LNCaP clone FGC (cell line): ENCODE data around the gene CPD.
A peak's percentile ranks its signal among the peaks of the same experiment; 100 is the strongest.
"Not testable (repeated sequence)": the region's sequence is repeated elsewhere in the genome, so short reads cannot be mapped to it uniquely, and the experiment has no call there.

Source experiments
- DNase-seq: peaks from one replicate; pipeline ENCODE4 v3.0.0-alpha.2; 2011; ENCODE audit warnings: low read depth
- H3K4me3 ChIP-seq: 2 replicates; pipeline ENCODE4 v1.5.1; 2011; ENCODE audit warnings: mild to moderate bottlenecking, low read depth, low read length, control low read depth
- TF ChIP-seq, protein P1 (sequence below): IDR thresholded peaks from 2 replicates; pipeline ENCODE4 v1.5.1; 2012; ENCODE audit warnings: mild to moderate bottlenecking; ENCODE audit not compliant: control insufficient read depth, insufficient read depth; ENCODE audit errors: extremely low read depth

Gene CPD

DNA sequence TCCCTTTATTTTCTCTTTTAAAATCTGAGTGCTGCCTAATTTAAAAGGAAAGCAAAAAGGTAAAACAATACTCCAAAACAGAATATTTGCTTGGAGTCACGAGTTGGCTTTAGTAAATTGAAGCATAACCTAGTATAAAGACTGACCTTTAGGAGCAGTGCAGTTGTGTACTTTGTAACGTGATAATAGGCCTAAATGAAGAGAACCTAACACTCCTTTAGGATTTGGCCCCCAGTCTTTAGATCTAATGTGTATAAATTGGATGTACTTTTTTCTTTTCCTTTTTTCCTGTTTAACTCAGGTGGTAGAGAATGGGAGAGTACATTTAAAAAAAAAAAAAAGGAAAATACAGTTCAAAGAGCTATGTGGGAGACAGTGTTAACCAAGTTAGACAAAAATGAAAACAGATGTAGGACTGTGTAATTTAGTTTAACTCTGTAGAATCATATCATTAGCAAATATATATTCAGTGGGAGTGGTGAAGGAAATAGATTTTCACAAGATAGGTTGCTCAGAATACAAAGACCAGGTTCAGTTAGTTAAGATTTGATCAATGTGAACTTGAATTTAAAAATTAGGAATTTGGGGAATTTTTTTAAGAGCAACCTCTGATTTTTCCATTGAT, 16.8 kb downstream of the CPD start:
- no peak for DNase-seq
- TF ChIP-seq, protein P1, sequence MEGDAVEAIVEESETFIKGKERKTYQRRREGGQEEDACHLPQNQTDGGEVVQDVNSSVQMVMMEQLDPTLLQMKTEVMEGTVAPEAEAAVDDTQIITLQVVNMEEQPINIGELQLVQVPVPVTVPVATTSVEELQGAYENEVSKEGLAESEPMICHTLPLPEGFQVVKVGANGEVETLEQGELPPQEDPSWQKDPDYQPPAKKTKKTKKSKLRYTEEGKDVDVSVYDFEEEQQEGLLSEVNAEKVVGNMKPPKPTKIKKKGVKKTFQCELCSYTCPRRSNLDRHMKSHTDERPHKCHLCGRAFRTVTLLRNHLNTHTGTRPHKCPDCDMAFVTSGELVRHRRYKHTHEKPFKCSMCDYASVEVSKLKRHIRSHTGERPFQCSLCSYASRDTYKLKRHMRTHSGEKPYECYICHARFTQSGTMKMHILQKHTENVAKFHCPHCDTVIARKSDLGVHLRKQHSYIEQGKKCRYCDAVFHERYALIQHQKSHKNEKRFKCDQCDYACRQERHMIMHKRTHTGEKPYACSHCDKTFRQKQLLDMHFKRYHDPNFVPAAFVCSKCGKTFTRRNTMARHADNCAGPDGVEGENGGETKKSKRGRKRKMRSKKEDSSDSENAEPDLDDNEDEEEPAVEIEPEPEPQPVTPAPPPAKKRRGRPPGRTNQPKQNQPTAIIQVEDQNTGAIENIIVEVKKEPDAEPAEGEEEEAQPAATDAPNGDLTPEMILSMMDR: no peak
- peak overlapping the region; percentile 17 for H3K4me3 ChIP-seq

DNA sequence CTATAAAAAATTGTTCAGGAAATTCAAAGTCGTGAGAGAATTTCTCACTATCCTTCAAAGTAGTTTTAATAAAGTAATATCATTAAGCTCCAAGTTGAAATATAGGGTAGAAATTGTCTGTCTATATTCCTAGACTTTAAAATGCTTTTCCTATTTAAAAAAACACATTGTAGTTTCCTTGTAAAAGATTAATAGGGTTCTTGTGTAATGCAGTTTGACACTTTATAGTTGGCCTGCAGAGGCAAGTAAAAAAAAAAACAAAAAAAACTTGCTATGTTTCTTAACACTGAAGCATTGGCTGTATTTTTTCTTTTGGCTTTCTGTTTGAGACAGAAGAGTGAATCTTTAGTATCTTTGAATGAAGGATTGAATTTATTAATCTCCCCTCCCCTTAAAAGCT, 17.4 kb downstream of the CPD start:
- peak; percentile 32 for DNase-seq
- TF ChIP-seq, protein P1: no peak
- H3K4me3 ChIP-seq: peak overlapping the region; percentile 17

DNA sequence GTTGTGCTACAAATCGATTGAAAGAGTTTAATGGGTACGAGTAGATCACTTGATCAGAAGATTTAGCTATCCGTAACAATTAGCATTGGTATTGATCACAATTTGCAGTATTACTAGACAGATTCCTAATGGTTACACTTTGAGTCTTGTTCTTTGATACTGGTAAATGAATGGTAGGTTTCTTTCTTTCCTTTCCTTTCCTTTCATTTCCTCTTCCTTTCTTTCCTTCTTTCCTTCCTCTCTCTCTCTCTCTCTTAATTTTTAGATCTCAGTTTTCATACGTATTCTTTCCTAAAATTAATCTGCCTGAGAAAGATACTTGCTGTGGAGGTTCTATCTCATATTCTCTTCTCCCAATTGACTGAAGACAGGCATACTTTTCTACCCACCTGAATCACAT, 17.9 kb downstream of the CPD start:
- H3K4me3 ChIP-seq: peak overlapping the region; percentile 17
- DNase-seq: no peak
- TF ChIP-seq, protein P1: no peak

DNA sequence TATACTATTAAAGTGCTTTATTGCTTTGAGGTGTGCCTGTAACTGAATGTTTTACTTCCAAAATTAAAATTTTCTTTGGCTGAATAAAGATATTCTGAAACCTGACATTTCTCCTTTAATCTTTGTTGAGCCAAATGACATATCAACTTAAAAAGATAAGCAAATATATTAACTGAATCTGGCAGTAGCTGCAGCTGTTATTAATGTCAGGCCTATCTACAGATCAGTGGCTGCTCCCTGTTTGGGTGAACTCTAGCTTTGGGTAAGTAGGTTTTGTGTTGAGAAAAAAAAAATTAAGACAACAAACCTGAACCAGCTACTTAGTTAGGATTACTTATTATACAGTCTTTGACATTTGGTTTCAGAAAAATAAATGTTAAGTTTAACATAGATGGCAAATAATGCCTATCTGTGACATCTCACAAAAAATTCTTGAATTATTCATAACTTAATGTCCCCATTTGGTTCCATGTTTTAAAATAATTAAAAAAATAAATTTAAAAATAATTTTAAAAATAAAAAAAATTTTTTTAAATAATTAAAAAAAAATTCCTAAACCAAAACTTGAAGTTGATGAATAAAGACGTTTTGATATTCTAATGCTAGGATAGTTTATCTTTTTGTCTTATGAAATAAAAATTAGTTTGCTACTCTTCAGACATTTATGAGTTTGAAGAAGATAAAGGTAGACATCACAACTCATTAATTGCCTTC, 19.8 kb downstream of the CPD start:
- H3K4me3 ChIP-seq: no peak overlapping the region
- peak; percentile 53 for DNase-seq
- TF ChIP-seq, protein P1: no peak

DNA sequence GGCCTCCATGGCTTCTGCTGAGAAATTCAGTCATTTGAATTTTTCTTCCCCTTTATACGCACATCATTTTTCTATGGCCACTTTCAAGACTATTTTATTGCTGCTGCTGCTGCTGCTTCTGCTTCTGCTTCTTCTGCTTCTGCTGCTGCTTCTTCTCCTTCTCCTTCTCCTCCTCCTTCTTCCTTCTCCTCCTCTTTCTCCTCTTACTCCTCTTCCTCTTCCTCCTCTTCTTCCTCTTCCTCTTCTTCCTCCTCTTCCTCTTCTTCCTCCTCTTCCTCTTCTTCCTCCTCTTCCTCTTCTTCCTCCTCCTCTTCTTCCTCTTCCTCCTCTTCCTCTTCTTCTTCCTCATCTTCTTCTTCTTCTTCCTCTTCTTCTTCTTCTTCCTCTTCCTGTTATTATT, 22.4 kb downstream of the CPD start:
- H3K4me3 ChIP-seq: no peak overlapping the region
- TF ChIP-seq, protein P1: no peak
- DNase-seq: no peak

DNA sequence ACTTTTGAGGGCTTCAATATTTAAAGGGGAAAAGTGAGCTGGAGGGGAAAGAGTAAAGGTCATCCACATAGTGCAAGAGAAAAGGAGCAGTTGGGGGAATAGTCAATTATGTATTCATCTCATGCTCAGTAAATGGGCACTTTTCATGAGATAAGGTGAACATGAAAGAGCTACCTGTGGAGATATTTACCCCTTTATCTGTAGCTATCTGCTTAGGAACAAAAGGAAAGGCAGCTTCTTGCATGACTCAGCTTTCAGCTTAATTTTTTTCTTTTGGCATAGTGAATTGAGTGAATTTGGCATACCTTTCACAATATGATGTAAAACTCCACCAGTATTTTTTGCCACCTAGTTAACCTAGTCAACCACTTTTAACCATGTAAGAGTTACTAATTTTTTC, 26.4 kb downstream of the CPD start:
- H3K4me3 ChIP-seq: no peak overlapping the region
- TF ChIP-seq, protein P1: no peak

DNA sequence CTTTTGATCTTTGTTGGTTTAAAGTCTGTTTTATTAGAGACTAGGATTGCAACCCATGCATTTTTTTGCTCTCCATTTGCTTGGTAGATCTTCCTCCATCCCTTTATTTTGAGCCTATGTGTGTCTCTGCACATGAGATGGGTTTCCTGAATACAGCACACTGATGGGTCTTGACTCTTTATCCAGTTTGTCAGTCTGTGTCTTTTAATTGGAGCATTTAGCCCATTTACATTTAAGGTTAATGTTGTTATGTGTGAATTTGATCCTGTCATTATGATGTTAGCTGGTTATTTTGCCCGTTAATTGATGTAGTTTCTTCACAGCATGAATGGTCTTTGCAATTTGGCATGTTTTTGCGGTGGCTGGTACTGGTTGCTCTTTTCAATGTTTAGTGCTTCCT, 31.9 kb downstream of the CPD start:
- not testable (repeated sequence) for H3K4me3 ChIP-seq, DNase-seq

More for the DNA sequence above, 26.4 kb downstream of the CPD start:
- DNase-seq: no peak

DNA sequence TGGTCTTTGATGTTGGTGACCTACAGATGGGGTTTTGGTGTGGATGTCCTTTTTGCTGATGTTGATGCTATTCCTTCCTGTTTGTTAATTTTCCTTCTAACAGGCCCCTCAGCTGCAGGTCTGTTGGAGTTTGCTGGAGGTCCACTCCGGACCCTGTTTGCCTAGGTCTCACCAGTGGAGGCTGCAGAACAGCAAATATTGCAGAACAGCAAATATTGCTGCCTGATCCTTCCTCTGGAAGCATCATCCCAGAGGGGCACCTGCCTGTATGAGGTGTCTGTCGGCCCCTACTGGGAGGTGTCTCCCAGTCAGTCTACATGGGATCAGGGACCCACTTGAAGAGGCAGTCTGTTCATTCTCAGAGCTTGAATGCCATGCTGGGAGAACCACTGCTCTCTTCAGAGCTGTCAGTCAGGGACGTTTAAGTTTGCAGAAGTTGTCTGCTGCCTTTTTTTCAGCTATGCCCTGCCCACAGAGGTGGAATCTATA, 33.3 kb downstream of the CPD start:
- H3K4me3 ChIP-seq, DNase-seq: not testable (repeated sequence)
